Astrocyte of the hippocampus (primary cell): ENCODE results near the gene ATP9A.

ENCODE experiments used
- DNase-seq: peaks from one replicate; pipeline ENCODE4 v3.0.0; 2011; ENCODE audit warnings: low read depth, low spot score

The ATP9A gene

GRCh38 chr20:51560550-51561307 is 207.5 kb downstream of the ATP9A start:
- DNase-seq: no peak

GRCh38 chr20:51560042-51560441 is 208.1 kb downstream of the ATP9A start:
- DNase-seq: no peak

DNA sequence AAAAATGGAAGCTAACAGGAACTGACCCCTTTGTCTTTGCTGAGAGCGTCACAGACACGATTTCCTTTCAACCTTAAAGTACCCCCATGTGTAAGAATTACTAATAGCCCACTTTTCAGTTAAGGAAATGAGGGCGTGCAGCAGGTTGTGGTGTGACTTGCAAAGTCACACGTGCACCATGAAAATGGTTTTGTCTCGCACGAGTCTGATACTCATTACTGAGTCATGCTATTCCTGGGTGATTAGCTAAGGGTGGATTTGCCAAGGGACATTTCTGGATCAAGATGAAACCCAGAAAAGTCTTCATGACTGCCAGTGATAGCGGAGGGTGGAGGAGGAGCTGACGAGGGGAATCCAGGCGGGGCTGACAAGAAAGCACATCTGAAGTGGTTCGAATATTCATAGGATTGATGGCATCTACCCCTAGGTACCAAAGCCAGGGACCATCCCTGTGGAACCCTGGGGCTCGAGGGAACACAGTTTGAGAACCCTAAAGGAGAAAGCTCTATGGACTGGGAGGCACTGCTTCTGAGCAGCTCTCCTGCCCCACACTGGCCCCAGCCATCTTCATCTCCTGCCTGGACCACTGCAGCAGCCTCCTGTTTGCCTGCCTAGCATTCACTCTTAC is 213.5 kb downstream of the ATP9A start:
- no peak for DNase-seq

DNA sequence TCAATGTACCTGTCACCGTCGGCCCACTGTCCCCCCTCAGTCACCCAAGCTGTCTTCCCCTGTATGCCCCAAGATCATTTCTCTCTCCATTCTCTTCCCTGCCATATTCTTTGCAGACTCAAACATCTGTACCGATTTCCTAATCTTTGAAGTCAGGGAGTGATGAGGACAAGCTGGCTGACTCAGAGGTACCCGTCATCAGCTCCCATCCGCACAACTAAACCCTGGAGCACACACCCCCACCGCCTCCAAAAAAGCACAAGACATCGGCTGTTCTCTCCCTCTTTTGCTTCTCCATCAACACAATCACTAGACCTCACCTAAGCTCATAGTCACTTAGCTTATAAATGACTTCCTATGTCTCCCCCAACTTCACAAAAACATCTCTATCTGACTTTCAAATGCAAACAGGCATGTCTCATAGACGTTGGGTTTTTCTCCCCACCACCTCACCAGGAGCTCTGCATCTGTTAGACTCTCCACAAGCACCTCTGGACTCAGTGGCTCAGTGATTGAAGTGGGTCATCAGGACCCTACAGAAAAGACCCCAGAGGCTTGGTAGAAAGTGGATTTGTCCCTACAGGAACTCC is 214.2 kb downstream of the ATP9A start:
- no peak for DNase-seq

GRCh38 chr20:51551186-51551585 is 217.0 kb downstream of the ATP9A start:
- DNase-seq: no peak

DNA sequence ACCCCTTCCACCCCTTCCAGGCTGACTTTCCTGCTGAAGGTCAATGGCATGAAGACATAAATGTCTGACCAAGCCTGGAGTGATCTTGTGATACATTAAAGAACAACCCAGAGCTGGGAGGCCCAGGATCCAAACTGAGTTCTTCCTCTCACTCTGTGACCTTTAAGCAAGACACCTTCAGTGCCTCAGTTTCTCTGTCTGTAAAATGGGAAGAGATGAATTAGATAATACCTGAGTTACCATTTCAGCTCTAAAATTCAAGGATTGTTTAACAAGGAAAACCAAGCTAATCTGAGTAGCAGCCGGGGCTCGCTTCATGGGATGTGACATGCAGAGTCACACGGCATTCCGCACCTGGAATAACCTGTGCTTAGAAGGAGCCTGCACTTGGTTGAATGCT is 218.7 kb downstream of the ATP9A start:
- DNase-seq: no peak

DNA sequence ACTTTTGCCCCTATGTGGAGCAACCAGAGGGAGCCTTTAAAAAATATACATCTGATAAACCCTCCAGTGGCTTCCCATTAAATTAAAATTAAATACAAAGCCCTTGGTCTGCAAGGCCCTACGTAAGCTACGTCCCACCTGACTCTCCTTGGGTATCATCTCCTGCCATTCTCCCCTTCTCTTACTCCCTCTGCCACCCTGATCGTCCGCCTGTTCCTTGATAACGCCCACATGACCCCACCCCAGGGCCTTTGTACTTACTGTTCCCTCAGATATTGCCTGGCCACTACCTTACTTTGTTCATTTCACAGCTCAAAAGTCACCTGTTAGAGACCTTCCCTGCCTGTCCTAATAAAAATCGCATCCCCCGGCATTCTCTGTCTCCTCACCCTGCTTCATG is 220.2 kb downstream of the ATP9A start:
- DNase-seq: no peak
